ENCODE measurements around the gene LIN37.

Gene LIN37

GRCh38 chr19:35741203-35741515 is 7.2 kb upstream of the LIN37 start:
- no peak for ATAC-seq
- TF ChIP-seq ARNTL (CRISPR knock-in tag; IDR thresholded peaks at IDR 0.05; ENCODE audit: borderline replicate concordance, low read depth): no peak
- no peak for TF ChIP-seq PPARA (CRISPR knock-in tag; IDR thresholded peaks at IDR 0.05; ENCODE audit: borderline replicate concordance)
- no peak for TF ChIP-seq TOX (CRISPR knock-in tag; IDR thresholded peaks at IDR 0.05; ENCODE audit: borderline replicate concordance)
- no peak for TF ChIP-seq CREB5 (CRISPR knock-in tag; IDR thresholded peaks at IDR 0.05; ENCODE audit: low read depth)
- TF ChIP-seq TSHZ2 (CRISPR knock-in tag; IDR thresholded peaks at IDR 0.05): no peak
- TF ChIP-seq RARB (CRISPR knock-in tag; IDR thresholded peaks at IDR 0.05): no peak
- TF ChIP-seq ZFP3 (CRISPR knock-in tag; IDR thresholded peaks at IDR 0.05): no peak
- no peak for TF ChIP-seq ZNF70 (CRISPR knock-in tag; IDR thresholded peaks at IDR 0.05)
- no peak for TF ChIP-seq TCF4 (CRISPR knock-in tag; IDR thresholded peaks at IDR 0.05; ENCODE audit: borderline replicate concordance)
- no peak for TF ChIP-seq ZFP30 (CRISPR knock-in tag; IDR thresholded peaks at IDR 0.05)
- TF ChIP-seq POU6F1 (CRISPR knock-in tag; IDR thresholded peaks at IDR 0.05; ENCODE audit: borderline replicate concordance, low read depth): no peak
- TF ChIP-seq ISL1 (CRISPR knock-in tag; IDR thresholded peaks at IDR 0.05): no peak
- TF ChIP-seq SNAI2 (CRISPR knock-in tag; IDR thresholded peaks at IDR 0.05): no peak
- TF ChIP-seq CSDC2 (CRISPR knock-in tag; IDR thresholded peaks at IDR 0.05): no peak
- no peak for TF ChIP-seq CSRNP3 (CRISPR knock-in tag; IDR thresholded peaks at IDR 0.05)
- TF ChIP-seq ESRRG (CRISPR knock-in tag; IDR thresholded peaks at IDR 0.05): no peak
- TF ChIP-seq ZC3H10 (CRISPR knock-in tag; IDR thresholded peaks at IDR 0.05): no peak
- TF ChIP-seq ZNF565 (CRISPR knock-in tag; conservative IDR thresholded peaks at IDR 0.05; ENCODE audit: low read depth): no peak
- no peak for TF ChIP-seq PATZ1 (CRISPR knock-in tag; IDR thresholded peaks at IDR 0.05; ENCODE audit: borderline replicate concordance)
- no peak for TF ChIP-seq OSR1 (CRISPR knock-in tag; IDR thresholded peaks at IDR 0.05)

GRCh38 chr19:35742121-35742724 is 6.2 kb upstream of the LIN37 start, which contains the start of gene IGFLR1:
TSS of gene IGFLR1 (minus strand) at chr19:35742452. CDS start at chr19:35741180, 1,272 bp downstream.
- no peak for ATAC-seq
- TF ChIP-seq PPARA (CRISPR knock-in tag; IDR thresholded peaks at IDR 0.05; ENCODE audit: borderline replicate concordance) (no peak), TSHZ2 (CRISPR knock-in tag; IDR thresholded peaks at IDR 0.05) (no peak), ZFP3 (CRISPR knock-in tag; IDR thresholded peaks at IDR 0.05) (no peak), RARB (CRISPR knock-in tag; IDR thresholded peaks at IDR 0.05) (no peak), ZNF70 (CRISPR knock-in tag; IDR thresholded peaks at IDR 0.05) (no peak)
